Stimulated activated CD8-positive, alpha-beta memory T cell treated with anti-CD3 and anti-CD28 coated beads, Interleukin-15, amount 100 ng/mL, for 4 hours (primary cell): ENCODE data around the gene SLC17A8.

ENCODE experiments used
- DNase-seq, 2 donors: peaks; one replicate each; pipeline ENCODE4 v3.0.0-alpha.2; 2020; ENCODE audit warnings: low read depth in 2 of 2

The SLC17A8 gene

GRCh38 chr12:100371146-100371545 lies 14.3 kb downstream of the SLC17A8 start:
- no peak for DNase-seq

DNA sequence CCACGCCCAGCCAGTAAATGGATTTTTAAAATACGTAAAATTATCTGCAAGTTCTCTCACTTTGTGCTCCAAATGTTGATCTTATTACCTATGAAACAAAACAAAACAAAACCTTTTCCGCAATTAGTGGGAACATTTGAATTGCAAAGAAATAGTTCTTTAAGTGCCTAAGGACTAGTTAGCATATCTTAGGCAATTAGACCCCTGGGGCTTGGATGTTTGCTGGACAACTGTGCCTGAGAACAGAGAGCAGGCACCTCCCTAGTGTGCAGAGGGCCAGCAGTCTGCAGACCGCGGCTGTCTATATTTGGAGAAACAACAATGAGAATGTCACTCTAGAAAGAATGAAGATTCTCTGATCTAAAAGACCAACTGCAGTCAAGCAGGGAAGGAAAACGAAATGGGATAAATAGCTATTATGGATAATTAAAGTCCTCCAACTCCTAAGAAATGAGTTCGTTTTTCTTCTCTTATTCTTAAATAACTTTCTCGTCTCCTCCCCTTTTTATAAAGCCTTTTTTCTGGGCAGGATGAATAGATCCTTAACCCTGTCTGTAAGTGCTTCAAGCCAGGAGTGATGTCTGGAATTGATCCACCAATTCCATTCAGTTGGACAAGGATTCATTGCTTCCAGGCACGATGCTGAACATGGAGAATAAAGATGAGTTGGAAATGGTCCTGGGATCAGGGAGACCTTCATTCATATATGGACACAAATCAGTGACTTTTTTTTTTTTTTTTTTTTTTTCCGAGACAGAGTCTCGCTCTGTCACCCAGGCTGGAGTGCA lies 16.2 kb downstream of the SLC17A8 start:
- DNase-seq = no peak

GRCh38 chr12:100375038-100375735 lies 18.3 kb downstream of the SLC17A8 start:
- no peak for DNase-seq

GRCh38 chr12:100376161-100376560 lies 19.3 kb downstream of the SLC17A8 start:
- no peak for DNase-seq

DNA sequence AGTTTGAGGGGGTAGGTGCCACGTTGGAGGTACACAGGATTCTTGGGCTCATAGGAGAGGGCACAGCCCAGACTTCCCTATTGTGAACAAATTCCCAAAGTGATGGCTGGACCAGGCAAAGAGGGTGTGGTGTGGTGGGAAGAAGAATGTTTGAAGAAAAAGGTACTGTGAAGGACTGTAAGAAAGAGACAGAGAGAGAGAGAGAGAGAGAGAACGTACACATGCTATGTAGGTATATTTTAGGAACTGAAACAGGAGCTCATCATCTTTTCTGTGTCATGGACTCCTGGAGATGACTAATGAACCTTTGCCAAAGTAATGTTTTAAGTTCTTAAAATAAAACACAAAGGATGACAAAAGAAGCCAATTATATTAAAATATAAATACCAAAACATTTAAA lies 24.5 kb downstream of the SLC17A8 start:
- no peak for DNase-seq

- DNase-seq = no peak
Measured at GRCh38 chr12:100382338-100382737, 25.5 kb downstream of the SLC17A8 start.

DNA sequence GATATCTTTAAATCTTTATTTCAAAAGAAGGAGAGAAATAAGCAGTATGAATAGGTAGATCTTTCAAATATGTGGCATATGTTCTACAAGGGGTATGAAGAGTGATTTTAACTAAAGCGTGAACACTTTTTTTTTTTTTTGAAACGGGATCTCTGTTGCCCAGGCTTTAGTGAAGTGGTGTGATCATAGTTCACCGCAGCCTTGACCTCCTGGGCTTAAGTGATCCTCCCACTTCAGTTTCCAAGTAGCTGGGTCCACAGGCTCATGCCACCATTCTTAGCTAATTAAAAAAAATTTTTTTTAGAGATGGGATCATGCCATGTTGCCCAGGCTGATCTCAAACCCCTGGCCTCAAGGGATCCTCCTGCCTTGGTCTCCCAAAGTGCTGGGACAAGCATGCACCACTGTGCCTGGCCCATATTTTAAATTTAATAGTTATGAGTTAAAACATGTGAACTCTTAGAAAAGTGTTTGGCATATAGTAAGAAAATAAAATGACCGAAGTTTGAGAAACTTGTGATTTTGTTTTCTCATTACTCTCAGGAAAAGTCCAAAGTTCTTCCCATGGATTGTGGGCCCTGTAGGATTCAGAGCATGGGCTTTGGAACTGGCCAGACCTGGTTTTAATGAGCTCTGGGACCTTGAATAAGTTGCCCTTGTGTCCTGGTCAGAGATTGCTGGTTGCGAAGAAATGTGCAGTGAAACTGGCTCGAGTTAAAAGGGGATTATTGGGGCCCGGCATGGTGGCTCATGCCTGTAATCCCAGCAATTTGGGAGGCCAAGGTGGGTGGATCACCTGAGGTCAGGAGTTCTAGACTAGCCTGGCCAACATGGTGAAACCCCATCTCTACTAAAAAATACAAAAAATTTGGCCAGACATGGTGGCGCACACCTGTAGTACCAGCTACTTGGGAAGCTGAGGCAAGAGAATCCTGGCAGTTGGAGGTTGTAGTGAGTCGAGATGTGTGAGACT lies 27.0 kb downstream of the SLC17A8 start:
- no peak for DNase-seq

DNA sequence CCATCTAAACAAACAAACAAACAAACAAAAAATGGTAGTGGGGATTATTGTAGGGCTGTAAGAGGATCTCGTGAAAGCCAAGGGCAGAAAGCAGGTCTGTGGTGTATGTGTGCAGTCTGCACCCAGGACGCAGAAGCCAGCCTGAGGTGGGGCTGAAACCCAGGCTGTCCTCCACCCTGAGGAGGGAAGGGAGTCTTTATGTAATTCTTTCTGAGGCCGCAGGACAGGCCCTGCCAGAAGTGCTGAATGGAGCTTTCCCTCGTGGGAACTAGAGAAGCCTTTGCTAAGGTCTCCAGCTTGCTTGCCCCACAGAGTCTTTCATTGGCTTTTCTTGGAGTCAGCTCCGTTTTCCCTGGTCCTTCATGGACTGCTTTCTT lies 27.7 kb downstream of the SLC17A8 start:
- no peak for DNase-seq

GRCh38 chr12:100388382-100388781 lies 31.5 kb downstream of the SLC17A8 start:
- no peak for DNase-seq

GRCh38 chr12:100391856-100392255 lies 35.0 kb downstream of the SLC17A8 start:
- no peak for DNase-seq

- DNase-seq = no peak
Measured at GRCh38 chr12:100393200-100393599, 36.3 kb downstream of the SLC17A8 start.

GRCh38 chr12:100395811-100396210 lies 38.9 kb downstream of the SLC17A8 start:
- DNase-seq = no peak

DNA sequence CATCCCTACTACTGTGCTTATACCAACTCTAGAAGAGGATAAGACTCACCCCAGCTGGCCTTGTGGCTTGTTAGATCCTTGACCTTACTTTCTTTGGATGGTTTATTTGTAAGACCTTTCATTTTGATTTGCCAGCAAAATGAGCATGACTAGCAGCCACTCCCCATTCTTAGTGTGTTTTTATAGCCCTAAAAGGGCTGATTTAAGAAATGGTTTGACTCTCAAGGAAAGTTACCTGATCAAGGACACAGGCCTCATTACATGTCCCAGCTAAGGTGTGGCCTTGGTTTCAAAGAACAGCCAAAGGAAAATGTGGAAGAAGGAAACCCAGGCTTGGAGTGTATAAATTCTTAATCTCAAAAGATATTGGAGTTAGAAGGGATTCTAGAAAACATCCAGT lies 41.4 kb downstream of the SLC17A8 start:
- no peak for DNase-seq

DNA sequence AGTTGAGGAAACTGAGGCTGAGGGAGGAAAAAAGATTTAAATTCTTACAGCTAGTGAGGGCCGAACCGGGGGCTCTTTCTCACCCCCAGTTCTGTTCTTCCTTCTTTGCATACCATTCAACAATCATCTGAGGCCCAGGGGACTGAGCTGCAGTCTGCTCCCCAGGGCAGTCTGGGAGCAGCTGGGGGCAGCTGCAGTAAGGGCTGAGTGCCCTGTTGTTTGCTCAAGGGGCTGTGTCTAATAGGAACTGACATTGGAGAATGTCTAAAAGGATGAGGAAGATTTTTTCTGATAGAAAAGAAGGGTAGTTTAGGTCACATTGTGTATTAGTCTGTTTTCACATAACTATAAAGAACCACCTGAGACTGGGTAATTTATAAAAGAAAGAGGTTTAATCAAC lies 42.2 kb downstream of the SLC17A8 start:
- no peak for DNase-seq

DNA sequence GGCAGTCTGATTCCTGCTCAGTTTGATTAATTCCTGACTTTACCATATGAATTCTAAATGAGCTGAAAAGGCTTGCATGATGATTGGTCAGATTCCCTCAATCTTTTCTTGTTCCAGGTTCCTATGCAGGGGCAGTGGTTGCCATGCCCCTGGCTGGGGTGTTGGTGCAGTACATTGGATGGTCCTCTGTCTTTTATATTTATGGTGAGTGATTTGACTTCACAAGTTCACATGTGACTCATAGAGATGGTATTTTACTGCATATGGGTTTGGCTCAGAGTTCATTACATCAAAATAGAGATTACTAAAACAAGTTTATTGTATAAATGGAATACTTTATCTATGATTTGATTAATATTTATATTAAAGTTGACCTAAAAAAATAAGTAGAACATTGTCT lies 44.8 kb downstream of the SLC17A8 start:
- DNase-seq = no peak

GRCh38 chr12:100402763-100403162 lies 45.9 kb downstream of the SLC17A8 start:
- DNase-seq = no peak

DNA sequence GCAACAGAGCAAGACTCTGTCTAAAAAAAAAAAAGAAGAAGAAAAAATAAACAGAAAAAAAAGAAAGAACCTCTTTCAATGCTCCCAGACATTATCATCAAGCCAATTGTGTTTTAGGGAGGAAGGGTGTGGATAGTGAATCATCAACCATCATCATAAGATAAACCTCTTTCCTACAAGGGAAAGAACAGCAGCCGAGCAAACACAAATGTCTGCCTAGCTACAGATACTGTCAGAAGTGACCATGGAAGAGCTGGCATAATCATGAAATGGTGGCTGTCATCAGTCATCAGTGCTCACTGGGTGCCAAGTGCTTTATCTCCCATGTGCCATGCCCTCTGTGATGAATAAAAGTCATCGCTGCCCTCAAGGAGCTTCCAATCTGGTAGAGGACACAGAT lies 46.6 kb downstream of the SLC17A8 start:
- DNase-seq = no peak

GRCh38 chr12:100404769-100405407 lies 48.0 kb downstream of the SLC17A8 start:
- no peak for DNase-seq

DNA sequence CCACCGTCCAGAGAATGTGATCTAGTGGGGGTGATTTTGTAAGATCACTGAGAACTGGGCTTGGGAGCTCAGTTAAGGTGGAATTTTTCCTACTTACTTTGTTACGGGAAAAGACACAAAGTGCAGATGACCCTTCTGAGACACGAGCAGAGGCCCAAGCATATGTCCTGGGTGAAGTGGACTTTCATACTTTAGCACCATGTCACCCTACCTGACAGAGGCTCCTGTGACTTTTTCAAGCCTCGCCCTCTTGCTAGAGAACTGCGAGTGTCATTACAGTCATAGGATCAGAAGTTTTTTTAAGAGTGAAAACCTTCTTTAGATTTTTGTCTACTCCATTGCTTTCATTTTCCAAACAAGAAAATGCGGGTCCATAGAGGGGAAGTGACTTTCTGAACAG lies 56.1 kb downstream of the SLC17A8 start:
- DNase-seq = no peak

DNA sequence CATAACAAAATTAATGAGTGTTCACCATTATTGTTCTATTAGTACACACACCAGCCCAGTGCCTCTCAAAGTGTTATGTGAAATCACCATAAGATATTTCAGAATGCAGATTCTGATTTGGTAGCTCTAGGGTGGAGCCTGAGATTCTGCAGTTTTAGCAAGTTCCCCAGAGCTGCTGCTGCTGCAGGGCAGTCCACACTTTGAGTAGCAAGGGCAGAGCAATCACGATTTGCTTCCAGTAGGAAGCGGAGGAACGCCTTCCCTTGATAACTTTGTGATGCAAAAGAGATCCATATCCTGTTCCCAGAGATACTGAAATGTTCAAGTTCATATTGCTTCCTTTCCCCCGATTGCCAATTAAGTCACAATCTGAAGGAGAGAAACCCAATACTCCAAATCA lies 57.9 kb downstream of the SLC17A8 start:
- no peak for DNase-seq

GRCh38 chr12:100422646-100423045 lies 65.8 kb downstream of the SLC17A8 start:
- no peak for DNase-seq

GRCh38 chr12:100426145-100426544 lies 69.3 kb downstream of the SLC17A8 start:
- DNase-seq = no peak
